GM13977 (cell line): Measurements from ENCODE around the gene SEC14L1.
A peak's percentile ranks its signal among the peaks of the same experiment; 100 is the strongest.

Experiments
- DNase-seq: peaks from one replicate; pipeline ENCODE4 v3.0.0; 2012; ENCODE audit warnings: low spot score
- CTCF ChIP-seq: IDR thresholded peaks from 2 replicates; pipeline ENCODE4 v1.5.1; 2012; ENCODE audit warnings: mild to moderate bottlenecking, control low read depth; ENCODE audit not compliant: insufficient read depth; ENCODE audit errors: extremely low read depth, missing control alignments
- in situ Hi-C: fragments of 300-500 bp; cut with MboI; formaldehyde crosslinking; loops from one replicate; pipeline ENCODE4 v1.12.0; 2022; ENCODE audit warnings: low sequenced_read_pairs, low pct_unique_long_range_greater_than_20kb, mixed read lengths, inconsistent platforms; ENCODE audit not compliant: unreplicated experiment

SEC14L1 gene

GRCh38 chr17:77212833-77213777, 72.3 kb downstream of the SEC14L1 start:
- in situ Hi-C loops = no loop called here
- DNase-seq = no peak
- no peak for TF ChIP-seq CTCF

GRCh38 chr17:77213778-77214132, 73.0 kb downstream of the SEC14L1 start:
- no peak for DNase-seq
- TF ChIP-seq CTCF = no peak
- in situ Hi-C loops = no loop called here

- no peak for TF ChIP-seq CTCF
- in situ Hi-C loops = no loop called here
Measured at GRCh38 chr17:77214328-77214727, 73.6 kb downstream of the SEC14L1 start.

GRCh38 chr17:77214743-77215142, 74.0 kb downstream of the SEC14L1 start:
- TF ChIP-seq CTCF = peak; percentile 31
- no peak for DNase-seq
- in situ Hi-C loops = no loop called here

More at GRCh38 chr17:77214328-77214727, 73.6 kb downstream of the SEC14L1 start:
- DNase-seq = no peak

GRCh38 chr17:77215281-77215680, 74.5 kb downstream of the SEC14L1 start:
- no peak for TF ChIP-seq CTCF
- in situ Hi-C loops = no loop called here
- DNase-seq = no peak

- TF ChIP-seq CTCF = no peak
- DNase-seq = no peak
- in situ Hi-C loops = no loop called here
Measured at GRCh38 chr17:77216486-77216885, 75.7 kb downstream of the SEC14L1 start.
